ENCODE measurements around the gene TSPAN2.

Gene TSPAN2

DNA sequence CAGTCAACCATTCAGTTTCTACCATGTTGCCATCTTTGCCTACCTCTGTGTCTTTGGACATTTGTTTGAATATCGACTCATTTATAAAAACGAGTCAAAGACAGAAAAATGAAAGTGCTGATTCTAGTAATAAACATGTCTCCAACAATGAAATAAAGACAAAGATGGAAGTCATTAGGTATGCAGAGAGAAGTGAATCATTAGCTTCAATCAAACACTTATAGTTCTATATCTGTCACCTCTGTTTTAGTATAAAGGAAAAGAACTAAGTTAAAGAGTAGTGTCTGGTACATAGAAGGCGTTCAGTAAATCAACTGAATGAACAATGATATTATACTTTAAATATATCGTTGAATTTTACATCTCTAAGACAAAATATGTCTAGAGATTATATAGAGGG, 1.7 kb upstream of the TSPAN2 start:
- Histone ChIP-seq H3K4me2 (ENCODE audit: low read depth, low read length) (no peak overlapping the region), H3F3A (ENCODE audit: insufficient read depth, low read length) (no peaks in the 10 kb centered on the region), H3K79me2 (ENCODE audit: low read length) (no peaks in the 10 kb centered on the region), H3K27me3 (replicated peaks; ENCODE audit: insufficient read depth, low read length) (peaks cover 20% of the 10 kb centered on the region; the same call in 1 of the 2 replicates), H3K9ac (ENCODE audit: low read length) (no peak overlapping the region), H3K36me3 (replicated peaks; ENCODE audit: insufficient read depth, low read length) (no peaks in the 10 kb centered on the region), H3K9me2 (replicated peaks; ENCODE audit: insufficient read depth, low read length) (no peaks in the 10 kb centered on the region), H4K20me1 (ENCODE audit: insufficient read depth, low read length) (no peaks in the 10 kb centered on the region), H2AFZ (ENCODE audit: low read length) (no peak overlapping the region), H3K4me3 (ENCODE audit: low read length) (no peak overlapping the region), H3K27ac (ENCODE audit: low read length) (no peak overlapping the region), H3K9me3 (replicated peaks; ENCODE audit: insufficient read depth, low read length) (no peaks in the 10 kb centered on the region), H3K4me1 (ENCODE audit: low read length) (no peaks in the 10 kb centered on the region)
- no peak for DNase-seq
- TF ChIP-seq, protein P1, sequence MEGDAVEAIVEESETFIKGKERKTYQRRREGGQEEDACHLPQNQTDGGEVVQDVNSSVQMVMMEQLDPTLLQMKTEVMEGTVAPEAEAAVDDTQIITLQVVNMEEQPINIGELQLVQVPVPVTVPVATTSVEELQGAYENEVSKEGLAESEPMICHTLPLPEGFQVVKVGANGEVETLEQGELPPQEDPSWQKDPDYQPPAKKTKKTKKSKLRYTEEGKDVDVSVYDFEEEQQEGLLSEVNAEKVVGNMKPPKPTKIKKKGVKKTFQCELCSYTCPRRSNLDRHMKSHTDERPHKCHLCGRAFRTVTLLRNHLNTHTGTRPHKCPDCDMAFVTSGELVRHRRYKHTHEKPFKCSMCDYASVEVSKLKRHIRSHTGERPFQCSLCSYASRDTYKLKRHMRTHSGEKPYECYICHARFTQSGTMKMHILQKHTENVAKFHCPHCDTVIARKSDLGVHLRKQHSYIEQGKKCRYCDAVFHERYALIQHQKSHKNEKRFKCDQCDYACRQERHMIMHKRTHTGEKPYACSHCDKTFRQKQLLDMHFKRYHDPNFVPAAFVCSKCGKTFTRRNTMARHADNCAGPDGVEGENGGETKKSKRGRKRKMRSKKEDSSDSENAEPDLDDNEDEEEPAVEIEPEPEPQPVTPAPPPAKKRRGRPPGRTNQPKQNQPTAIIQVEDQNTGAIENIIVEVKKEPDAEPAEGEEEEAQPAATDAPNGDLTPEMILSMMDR (IDR thresholded peaks at IDR 0.05; ENCODE audit: low read length), result no peak
- TF ChIP-seq EZH2phosphoT487 (IDR thresholded peaks at IDR 0.05; ENCODE audit: low read length), result no peak
- no peak for TF ChIP-seq EZH2 (optimal IDR thresholded peaks at IDR 0.05; ENCODE audit: low read depth, low read length)

DNA sequence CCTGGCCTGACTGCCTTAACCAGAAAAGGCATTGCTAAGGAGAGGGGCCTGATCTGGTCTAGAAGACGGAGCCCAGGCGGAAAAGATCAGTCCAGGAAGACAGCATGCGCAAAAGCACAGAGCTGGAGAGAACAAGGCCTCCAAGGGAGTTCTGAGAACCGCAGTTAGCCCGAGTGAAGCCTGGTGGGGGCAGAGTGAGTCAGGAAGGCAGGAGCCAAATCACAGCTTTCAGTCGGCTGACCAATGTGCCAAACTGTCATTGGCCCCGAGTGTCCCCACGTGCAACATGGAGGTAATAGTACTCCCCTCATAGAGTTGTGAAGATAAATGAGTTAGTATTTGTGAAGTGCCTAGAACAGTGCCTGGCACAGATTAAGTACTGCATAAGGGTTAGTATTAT, 1.2 kb upstream of the TSPAN2 start:
- no peaks in the 10 kb centered on the region for H3K36me3 ChIP-seq (replicated peaks; ENCODE audit: insufficient read depth, low read length)
- H3K27ac ChIP-seq (ENCODE audit: low read length), result no peak overlapping the region
- no peaks in the 10 kb centered on the region for H3K9me2 ChIP-seq (replicated peaks; ENCODE audit: insufficient read depth, low read length)
- H3K4me2 ChIP-seq (ENCODE audit: low read depth, low read length), result no peak overlapping the region
- no peaks in the 10 kb centered on the region for H3K9me3 ChIP-seq (replicated peaks; ENCODE audit: insufficient read depth, low read length)
- TF ChIP-seq, protein P1 (IDR thresholded peaks at IDR 0.05; ENCODE audit: low read length), result no peak
- no peak for TF ChIP-seq EZH2phosphoT487 (IDR thresholded peaks at IDR 0.05; ENCODE audit: low read length)
- TF ChIP-seq EZH2 (optimal IDR thresholded peaks at IDR 0.05; ENCODE audit: low read depth, low read length), result no peak
- no peaks in the 10 kb centered on the region for H3F3A ChIP-seq (ENCODE audit: insufficient read depth, low read length)
- H3K4me1 ChIP-seq (ENCODE audit: low read length), result no peaks in the 10 kb centered on the region
- no peak overlapping the region for H2AFZ ChIP-seq (ENCODE audit: low read length)
- H3K4me3 ChIP-seq (ENCODE audit: low read length), result no peak overlapping the region
- H3K79me2 ChIP-seq (ENCODE audit: low read length), result no peaks in the 10 kb centered on the region
- H4K20me1 ChIP-seq (ENCODE audit: insufficient read depth, low read length), result no peaks in the 10 kb centered on the region
- H3K27me3 ChIP-seq (replicated peaks; ENCODE audit: insufficient read depth, low read length), result peaks cover 18% of the 10 kb centered on the region; the same call in 1 of the 2 replicates
- no peak for DNase-seq
- H3K9ac ChIP-seq (ENCODE audit: low read length), result no peak overlapping the region

DNA sequence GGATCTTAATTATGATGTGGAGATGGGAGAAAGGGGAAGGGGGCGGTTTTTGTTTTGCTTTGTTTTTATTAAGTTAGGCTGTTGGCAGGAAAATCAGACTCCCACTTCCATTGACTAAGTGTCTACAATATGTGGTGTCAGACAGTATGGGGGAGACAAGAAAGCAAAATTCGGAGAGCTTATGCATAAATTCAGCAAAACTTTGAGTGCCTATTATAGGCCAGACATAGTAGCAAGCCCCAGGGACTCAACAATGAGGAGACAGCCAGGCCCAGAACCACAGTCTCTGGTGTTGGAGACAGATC, 835 bp upstream of the TSPAN2 start:
- Histone ChIP-seq H3K36me3 (replicated peaks; ENCODE audit: insufficient read depth, low read length) (no peaks in the 10 kb centered on the region), H3K4me3 (ENCODE audit: low read length) (no peak overlapping the region)

More for the DNA sequence above, 835 bp upstream of the TSPAN2 start:
- Histone ChIP-seq H3K9ac (ENCODE audit: low read length) (no peak overlapping the region), H3K4me1 (ENCODE audit: low read length) (no peaks in the 10 kb centered on the region), H2AFZ (ENCODE audit: low read length) (no peak overlapping the region), H3K79me2 (ENCODE audit: low read length) (no peaks in the 10 kb centered on the region), H3K27ac (ENCODE audit: low read length) (no peak overlapping the region), H4K20me1 (ENCODE audit: insufficient read depth, low read length) (no peaks in the 10 kb centered on the region), H3K4me2 (ENCODE audit: low read depth, low read length) (no peak overlapping the region), H3F3A (ENCODE audit: insufficient read depth, low read length) (no peaks in the 10 kb centered on the region), H3K9me2 (replicated peaks; ENCODE audit: insufficient read depth, low read length) (no peaks in the 10 kb centered on the region), H3K27me3 (replicated peaks; ENCODE audit: insufficient read depth, low read length) (peaks cover 14% of the 10 kb centered on the region; the same call in 1 of the 2 replicates), H3K9me3 (replicated peaks; ENCODE audit: insufficient read depth, low read length) (no peaks in the 10 kb centered on the region)
- no peak for TF ChIP-seq EZH2 (optimal IDR thresholded peaks at IDR 0.05; ENCODE audit: low read depth, low read length)
- TF ChIP-seq, protein P1 (IDR thresholded peaks at IDR 0.05; ENCODE audit: low read length), result no peak
- no peak for DNase-seq
